Right kidney (tissue), 1 donor: ENCODE results near the gene KCNT2.

Source experiments
- DNase-seq: peaks from one replicate; pipeline ENCODE4 v3.0.0-alpha.2; 2016

Gene KCNT2

GRCh38 chr1:196180847-196181593, 427.2 kb downstream of the KCNT2 start:
- DNase-seq = no peak

- DNase-seq = no peak
Measured at GRCh38 chr1:196178083-196178635, 430.1 kb downstream of the KCNT2 start.
